Caki2 (cell line): ENCODE data around the gene C20orf202. TPM values are rescaled to one million over a fixed set of nuclear protein-coding genes. Genes with fewer than 3 reads are reported as not detected.

ENCODE experiments used
- DNase-seq: peaks from one replicate; pipeline ENCODE4 v3.0.0-alpha.2; 2015; ENCODE audit warnings: low read depth
- in situ Hi-C: cut with HindIII; loops from 2 replicates; pipeline ENCODE4 v1.10.0; 2016; ENCODE audit warnings: low sequenced_read_pairs, low pct_unique_long_range_greater_than_20kb, mixed read lengths
- total RNA-seq: library from RNA; depleted of rRNA; stranded (reverse); fragments of >200 nt; shearing (Covaris generic); gene quantifications from 2 replicates; pipeline ENCODE4 v1.2.3, GENCODE V29; 2014; ENCODE audit warnings: low replicate concordance

The C20orf202 gene
- total RNA-seq, 1 experiment from 2014 or later: not detected

DNA sequence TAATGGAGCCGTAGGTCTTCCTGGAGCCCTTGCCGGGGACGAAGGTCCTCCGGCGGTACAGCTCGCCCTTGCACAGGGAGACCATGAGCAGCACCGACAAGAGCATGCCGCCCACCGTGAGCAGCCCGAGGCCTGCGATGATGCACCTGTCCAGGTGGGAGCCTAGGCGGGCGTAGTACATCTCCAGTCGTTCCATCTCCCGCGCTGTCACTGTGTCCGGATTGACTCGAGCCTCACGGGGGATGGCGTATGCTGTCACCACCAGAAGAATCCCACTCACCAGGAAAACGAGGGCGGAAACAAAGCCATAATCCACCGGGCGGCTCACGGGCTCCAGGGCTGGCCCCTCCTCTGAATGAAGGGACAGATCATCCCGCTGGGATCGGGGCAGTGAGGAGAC lies 22.3 kb upstream of the C20orf202 start:
- in situ Hi-C loops: no loop called here
- no peak for DNase-seq

DNA sequence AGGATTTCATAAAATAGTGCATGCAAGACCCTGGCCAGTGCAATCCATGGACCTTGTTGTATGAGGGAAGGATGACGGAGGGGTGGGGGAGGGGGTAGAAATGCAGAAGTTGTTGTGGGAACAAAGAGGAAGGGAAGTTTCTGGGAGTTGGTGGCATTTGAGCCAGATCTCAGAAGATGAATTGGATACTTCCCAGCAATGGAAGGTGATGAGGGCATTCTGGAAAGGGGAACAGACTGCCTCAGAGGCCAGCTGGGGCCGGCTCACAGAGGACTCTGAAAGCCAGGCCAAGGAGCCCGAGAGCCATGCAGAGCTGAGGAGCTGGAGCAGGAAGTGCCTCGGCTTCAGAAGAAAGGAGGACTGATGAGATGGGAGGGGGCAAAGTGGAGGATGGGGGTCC lies 21.1 kb upstream of the C20orf202 start:
- in situ Hi-C loops: no loop called here
- DNase-seq: no peak

DNA sequence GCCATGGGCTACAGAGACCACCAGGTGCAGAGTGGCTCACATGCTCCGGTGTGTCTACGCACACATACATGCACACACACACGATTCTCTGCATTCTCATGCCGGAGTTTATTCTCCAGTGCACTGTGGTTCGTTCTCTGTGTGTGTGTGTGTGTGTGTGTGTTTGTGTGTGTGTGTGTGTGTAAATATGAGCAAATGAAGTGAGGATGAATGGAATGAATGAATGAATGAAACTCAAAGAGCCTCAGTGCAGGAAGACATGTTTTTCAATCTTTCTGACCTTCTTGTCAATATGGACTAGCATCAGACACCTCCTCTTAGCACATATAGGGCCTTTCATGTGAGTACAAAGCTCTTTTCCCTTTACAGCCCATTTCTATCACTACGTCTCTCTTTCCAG lies 20.1 kb upstream of the C20orf202 start:
- no peak for DNase-seq
- in situ Hi-C loops: no loop called here

DNA sequence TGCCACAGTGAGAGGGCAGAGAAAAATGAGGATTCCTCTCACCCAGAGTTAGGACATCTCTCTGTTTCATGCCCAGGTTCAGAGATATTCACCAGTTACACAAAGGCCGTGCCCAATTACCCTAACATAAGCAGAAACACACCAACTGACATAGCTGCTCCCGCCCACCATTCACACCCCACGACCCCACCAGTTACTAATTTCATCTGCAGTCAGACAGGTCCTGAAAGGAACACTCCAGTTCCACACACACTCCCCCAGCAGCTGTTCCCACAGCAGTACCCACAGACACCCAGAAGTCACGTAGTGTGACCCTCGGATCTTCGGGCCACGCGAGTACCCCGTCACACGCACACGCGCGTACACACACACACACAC lies 19.0 kb upstream of the C20orf202 start:
- DNase-seq: no peak
- in situ Hi-C loops: no loop called here

DNA sequence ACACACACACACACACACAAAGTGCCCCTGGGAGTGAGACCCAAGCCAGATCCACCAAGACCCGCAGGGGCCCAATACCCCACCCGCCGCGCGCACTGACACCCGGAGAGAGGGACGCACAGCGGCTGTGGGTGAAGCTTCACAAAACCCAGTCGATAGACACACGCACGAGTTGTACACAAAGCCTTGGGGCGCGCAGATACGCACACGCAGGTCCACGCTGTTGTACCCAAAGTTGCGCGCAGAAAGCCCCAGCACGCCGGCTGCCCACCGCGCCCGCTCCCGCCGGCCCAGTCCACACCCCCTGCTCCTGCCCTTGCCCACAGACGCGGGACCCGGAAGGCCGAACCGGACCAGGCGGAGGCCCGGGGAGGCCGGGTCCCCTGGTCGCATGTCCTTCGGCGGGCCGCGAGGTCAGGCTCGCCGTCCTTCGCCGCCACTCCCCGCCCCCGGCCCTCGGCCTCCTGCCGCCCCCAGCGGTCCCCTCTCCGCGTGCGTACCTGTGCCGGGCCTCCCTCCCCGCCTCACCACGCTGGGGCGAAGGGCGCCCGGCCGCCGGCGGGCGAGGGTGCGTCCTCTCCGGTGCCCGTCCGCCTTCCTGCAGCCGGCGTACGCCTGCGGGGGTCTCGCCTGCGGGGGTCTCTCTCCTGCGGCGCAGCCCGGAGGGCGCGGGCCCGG lies 18.5 kb upstream of the C20orf202 start, which contains the start of gene TMEM74B:
Gene TMEM74B, minus strand, starts transcription at position 344 of the 678 bp plus-strand sequence. CDS start 1,180 bp downstream, outside the sequence.
- no peak for DNase-seq
- in situ Hi-C loops: no loop called here

DNA sequence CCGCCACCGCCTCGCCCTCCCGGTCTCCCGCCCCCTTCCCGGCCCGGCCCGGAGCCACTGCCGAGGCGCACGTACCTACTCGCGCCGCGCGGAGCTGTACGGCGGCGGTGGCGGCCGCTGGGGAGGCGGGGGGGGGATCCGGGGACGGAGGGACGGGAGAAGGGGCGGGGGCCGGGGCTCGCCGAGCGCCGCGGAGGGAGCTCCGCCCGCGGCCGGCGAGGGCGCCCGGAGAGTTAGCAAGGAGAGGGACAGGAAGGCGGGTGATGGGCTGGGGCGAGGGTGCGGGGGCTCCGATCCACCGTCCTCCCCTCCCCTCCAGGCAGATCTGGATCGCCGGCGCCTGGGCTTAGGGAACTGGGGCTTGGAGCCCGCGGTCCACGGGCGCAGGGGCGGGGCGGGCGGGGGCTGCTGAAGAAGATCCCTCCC lies 17.9 kb upstream of the C20orf202 start:
- in situ Hi-C loops: no loop called here
- DNase-seq: no peak

DNA sequence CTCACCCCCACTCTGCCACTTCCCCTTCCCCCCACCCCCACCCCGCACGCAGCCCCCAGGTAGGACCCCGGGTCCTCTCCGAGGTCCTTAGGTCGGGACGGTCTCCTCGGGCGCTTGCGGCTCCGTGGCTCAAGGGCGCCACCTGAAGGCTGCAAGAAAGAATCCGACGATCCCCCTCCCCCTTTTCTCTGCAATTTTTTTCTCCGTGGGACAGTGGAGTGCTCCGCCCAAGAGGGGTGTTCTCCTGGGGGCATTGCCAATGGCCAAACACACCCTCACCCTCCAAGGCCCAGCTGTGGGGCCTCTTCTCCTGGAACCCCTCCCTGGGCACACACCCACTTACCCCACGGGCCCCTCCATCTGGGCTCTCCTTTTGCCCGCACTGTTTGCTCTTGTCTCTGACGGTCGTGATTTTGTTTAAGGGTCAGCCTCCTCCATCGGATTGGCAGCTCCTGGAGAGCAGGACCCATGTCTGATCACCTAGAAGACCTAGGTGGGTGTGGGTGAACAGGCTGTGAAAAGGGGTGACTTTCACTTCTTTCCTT lies 17.4 kb upstream of the C20orf202 start:
- in situ Hi-C loops: no loop called here
- DNase-seq: peak; percentile 32

DNA sequence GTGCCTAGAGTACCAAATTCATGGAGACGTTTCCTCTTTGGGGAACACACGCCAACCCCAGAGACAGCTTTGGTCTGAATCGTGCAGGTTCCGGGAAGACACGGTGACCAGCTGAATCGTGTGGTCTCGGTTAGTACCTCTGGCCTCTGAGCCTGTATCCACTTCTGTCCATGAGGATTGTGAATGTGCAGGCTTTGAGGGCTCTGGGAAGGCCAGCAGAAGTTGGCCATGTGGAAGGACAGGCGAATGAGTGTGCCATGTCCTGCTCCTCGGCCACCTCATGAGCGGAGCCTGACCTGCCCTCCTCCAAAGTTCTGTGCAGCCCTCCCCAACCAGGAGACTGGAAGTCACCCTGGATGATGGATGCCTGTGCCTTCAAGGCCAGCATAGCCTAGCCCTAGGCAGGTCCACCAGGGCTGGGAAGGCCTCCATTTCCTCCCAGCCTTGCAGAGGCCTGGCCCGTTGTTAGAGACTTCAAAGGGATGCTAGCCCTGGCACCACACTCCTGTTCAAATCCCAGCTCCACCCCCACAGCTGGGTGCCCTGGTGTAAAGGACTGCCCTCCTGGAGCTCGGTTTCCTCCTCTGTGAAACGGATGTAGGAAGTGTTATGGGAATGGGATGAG lies 16.8 kb upstream of the C20orf202 start:
- in situ Hi-C loops: no loop called here
- no peak for DNase-seq

DNA sequence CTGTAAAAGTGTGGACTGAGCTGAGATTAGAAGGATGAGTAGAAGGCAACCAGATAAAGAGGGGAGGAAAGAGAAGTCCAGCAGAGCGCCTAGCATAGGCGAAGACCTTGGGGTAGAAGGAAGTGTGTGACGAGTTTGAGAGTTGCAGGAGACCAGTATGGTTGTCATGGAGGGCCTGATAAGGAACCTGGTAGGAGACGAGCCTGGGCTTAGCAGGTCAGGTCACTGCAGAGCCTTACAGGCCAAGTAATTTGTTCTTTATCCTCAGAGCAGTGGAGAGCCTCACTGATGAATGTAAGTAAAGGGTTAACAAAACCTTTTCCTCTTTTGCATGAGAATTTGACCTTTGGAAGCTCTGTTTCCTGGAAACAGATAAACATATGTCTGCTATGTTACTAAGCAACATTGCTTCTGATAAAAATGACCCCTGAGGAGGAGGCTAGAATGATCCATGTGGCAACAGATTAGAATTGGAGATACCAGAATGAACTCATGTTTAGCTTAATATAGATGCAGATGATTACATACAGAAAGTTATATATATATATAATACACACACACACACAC lies 15.6 kb upstream of the C20orf202 start:
- no peak for DNase-seq

DNA sequence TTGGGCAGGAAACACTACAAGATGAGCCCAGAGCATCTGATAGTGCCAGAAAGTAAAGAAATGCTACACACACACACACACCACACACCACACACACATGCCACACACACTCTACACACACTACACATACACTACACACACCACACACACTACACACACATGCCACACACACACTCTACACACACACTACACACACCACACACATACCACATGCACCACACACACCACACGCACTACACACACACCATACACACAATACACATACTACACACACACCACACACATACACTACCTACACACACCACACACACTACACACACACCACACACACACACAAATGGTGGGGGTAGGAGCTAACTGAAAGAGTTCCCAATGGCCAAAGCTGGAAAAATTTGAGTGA lies 14.9 kb upstream of the C20orf202 start:
- in situ Hi-C loops: no loop called here
- no peak for DNase-seq

More for the DNA sequence above, 15.6 kb upstream of the C20orf202 start:
- in situ Hi-C loops: no loop called here

DNA sequence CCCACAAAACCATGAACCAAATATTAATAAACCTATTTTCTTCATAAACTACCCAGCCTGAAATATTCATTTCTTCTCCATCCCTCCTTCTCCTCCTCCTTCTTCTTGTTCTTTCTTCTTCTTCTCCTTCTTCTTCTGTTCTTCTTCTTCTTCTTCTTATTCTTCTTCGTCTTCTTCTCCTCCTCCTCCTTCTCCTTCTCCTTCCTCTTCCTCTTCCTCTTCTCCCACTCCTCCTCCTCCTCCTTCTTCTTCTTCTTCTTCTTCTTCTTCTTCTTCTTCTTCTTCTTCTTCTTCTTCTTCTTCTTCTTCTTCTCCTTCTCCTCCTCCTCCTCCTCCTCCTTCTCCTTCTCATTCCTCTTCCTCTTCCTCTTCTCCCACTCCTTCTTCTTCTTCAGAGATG lies 13.4 kb upstream of the C20orf202 start:
- in situ Hi-C loops: no loop called here
- no peak for DNase-seq

DNA sequence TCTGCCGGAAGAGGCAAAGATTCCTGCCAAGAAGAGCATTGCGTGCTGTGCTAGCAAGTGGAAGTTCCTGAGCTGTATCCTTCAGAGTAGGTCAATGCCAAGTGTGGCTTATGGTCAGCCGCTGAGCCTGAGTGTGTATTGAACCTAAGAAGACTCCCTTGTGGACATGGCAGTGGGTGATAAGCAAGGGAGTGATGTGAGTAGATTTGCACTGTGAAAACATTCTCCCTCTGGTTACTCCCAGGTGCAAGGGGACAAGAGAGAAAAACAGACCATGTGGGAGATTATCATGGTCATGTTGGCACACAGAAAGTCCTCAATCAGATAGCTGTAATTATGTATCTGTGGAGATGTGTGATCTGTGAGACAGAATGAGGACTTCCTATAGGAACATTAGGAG lies 12.4 kb upstream of the C20orf202 start:
- no peak for DNase-seq
- in situ Hi-C loops: no loop called here

DNA sequence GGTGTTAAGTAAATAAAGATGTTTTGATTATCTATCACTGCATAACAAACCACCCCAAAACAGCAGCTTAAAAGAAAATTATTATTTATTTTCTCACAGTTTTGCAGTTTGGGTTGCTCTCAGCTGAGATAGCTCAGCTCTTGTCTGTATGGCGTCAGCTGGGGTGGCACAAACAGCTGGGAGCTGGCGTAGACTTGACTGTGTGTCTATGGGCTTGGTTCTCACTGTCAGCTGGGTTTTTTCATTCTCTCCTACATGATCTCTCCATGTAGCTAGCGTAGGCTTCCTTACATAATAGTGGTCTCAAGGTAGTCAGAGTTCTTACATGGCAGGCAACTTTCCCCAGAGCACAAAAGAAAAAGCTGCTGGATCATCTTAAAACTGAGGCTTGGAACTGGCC lies 12.0 kb upstream of the C20orf202 start:
- DNase-seq: no peak
- in situ Hi-C loops: no loop called here

DNA sequence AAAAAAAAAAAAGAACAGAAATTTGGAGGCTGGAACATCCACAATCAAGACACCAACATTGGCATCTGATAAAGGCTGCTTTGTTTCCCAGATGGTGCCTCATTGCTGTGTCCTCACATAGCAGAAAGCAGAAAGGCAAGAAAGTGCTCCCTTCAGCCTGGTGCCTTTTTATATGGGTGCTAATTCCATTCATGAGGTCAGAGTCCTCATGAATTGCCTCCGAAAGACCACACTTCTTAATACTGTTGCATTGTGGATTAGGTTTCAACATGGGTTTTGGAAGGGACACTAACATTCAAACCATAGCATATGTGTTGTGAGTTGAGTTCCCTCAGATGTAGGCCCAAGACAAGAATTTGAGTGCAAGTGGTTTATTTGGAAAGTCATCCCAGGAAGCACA lies 8.0 kb upstream of the C20orf202 start:
- in situ Hi-C loops: no loop called here

DNA sequence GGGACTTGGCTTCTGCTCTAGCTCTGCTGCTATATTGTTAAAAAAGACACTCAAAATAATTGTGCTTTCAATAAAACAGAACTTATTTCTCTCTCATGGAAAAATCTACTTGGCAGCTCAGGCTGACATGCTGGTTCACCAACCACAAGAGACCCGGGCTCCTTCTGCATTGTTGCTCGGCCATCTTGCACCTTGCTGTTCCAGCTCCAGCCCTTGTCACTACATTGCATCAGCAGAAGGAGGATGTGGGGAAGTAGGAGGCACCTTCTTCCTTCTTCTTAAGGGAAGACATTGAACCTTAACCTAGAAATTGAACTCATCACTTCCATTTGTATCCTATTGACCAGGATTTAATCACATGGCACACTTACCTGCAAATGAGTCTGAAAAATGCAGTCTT lies 6.6 kb upstream of the C20orf202 start:
- in situ Hi-C loops: no loop called here
- DNase-seq: no peak

More for the DNA sequence above, 8.0 kb upstream of the C20orf202 start:
- DNase-seq: no peak

DNA sequence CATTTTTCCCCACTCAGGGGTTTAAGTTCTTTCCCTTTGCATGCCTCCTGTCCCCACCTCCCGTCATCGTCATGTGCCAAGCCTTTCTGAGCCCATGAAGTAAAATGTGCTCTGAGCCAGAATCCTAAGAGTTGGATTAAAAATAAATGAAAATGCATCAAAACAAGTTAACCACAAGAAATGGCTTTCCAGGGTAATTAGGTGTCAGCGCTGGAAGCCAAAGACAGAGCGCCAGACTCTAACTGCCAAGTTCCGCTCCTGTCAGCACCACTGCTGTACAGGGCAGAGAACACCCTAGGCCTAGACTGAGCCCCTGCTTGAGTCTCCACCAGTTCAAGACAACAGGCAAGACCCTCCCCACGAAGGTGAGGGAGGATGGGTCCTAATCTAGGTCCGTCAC lies 5.5 kb upstream of the C20orf202 start:
- no peak for DNase-seq
- in situ Hi-C loops: no loop called here

DNA sequence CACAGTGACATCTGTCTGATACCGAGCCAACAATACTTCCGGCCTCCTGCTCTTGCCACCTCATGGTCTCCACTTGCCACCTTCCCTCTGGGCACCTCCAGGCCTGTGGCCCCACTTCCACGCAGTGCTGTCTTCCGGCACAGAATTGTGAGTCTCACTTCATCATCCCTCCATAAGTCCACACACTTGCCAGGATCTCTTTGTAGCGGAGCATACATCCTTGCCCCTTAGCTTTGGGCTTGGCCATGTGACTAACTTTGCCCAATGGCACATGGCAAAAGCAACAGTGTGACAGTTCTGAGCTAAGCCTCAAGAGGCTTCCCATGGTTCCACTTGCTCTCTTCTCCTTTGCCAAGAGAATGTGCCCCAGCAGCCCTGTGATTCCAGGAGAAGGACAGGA lies 4.5 kb upstream of the C20orf202 start:
- DNase-seq: no peak
- in situ Hi-C loops: no loop called here

DNA sequence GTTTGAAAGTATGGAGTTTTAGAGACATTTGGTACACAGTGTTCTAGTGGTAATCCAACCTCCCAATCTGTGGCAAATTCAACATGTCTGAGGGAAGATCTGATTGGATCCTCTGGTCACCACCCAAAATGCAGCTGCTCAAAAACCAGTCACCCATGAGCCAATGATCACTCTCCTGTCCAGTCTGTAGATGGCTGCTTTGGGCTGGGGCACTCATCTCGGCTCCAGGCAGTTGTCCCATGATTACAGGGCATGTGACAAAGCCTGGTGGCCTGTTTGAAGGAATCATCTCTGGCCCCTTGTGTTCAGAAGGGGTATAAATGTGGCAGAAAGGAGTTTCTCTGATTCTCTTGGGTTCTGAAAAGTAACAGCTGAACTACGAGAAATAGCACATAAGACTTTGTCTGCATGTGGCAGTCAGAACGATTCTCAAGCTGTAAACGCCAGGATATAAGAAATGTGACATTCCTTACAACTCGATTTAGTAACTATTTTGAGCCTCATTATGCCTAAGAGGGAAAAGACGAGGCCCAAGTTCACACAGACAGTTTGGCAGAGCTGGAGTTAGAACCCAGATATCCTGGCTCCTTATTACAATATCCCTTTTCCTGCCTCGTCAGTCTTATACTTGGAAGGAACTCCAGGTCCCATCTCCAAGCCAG lies 3.9 kb upstream of the C20orf202 start:
- in situ Hi-C loops: no loop called here
- no peak for DNase-seq

DNA sequence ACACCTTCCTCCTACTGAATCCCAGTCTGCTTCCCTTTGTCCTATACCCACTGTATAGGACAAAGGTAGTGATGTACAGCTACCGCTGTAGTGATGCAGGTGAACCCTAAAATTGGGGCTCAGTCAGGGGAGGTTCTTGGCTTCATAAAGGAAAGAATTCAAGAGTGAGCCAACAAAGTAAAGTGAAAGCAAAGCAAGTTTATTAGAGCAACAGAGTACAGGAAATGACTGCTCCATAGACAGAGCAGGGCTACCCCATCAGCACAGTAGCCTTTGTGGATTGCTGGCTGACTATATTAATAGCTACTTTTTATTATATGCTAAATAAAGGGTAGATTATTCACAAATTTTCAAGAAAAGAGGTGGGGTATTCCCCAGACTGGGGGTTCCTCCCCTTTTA lies 3.3 kb upstream of the C20orf202 start:
- no peak for DNase-seq
- in situ Hi-C loops: no loop called here
